Colonic mucosa (tissue), 4 donors: ENCODE data around the gene HOXB3. TPM values are rescaled to one million over a fixed set of nuclear protein-coding genes. Genes with fewer than 3 reads are reported as not detected.
A peak's percentile ranks its signal among the peaks of the same experiment; 100 is the strongest.

ENCODE experiments used
- DNase-seq: peaks from one replicate; pipeline ENCODE4 v3.0.0-alpha.2; 2020
- H3K27ac ChIP-seq: fragments of 200-600 bp; one replicate; pipeline ENCODE4 v1.8.0; 2021
- H3K27me3 ChIP-seq: fragments of 200-600 bp; one replicate; pipeline ENCODE4 v1.8.0; 2021
- H3K36me3 ChIP-seq: fragments of 200-600 bp; one replicate; pipeline ENCODE4 v1.8.0; 2021
- H3K4me1 ChIP-seq: fragments of 200-600 bp; one replicate; pipeline ENCODE4 v1.8.0; 2021; ENCODE audit warnings: mild to moderate bottlenecking
- H3K4me3 ChIP-seq: fragments of 200-600 bp; one replicate; pipeline ENCODE4 v1.8.0; 2021
- H3K9ac ChIP-seq, 2 donors: one replicate each; pipeline ENCODE4 v1.7.0; 2013; ENCODE audit warnings: control low read depth in 2 of 2, low read depth in 2 of 2, low read length in 2 of 2
- H3K9me3 ChIP-seq: fragments of 200-600 bp; one replicate; pipeline ENCODE4 v1.8.0; 2021
- CTCF ChIP-seq: fragments of 200-600 bp; IDR thresholded peaks from one replicate; pipeline ENCODE4 v1.8.0; 2022; ENCODE audit warnings: antibody characterized with exemption, mild to moderate bottlenecking
- intact Hi-C: fragments of 100-400 bp; cut with DNase I; formaldehyde crosslinking; loops from one replicate; pipeline ENCODE4 v1.14.1; 2022
- total RNA-seq, 2 donors: library from RNA; stranded (reverse); fragmentation: NEBNext Ultra II Directional in 1 of 2; extraction: Animal tissue kit (Norgen Biotek cat#: 25700) in 1 of 2; gene quantifications; one replicate each; pipeline ENCODE4 v1.2.1, GENCODE V29; 2021
- donor health status: healthy.
- donor health status: DM: no; HTN: no; CAD: no.
- donor health status: DM: no; HTN: no; CAD: no.

Gene HOXB3
- total RNA-seq, 2 donors from 2014 or later = 17.4 to 31.8 TPM

GRCh38 chr17:48549914-48550501 is 40.0 kb downstream of the HOXB3 start:
- Histone ChIP-seq H3K27me3 (no peaks in the 10 kb centered on the region), H3K4me1 (peaks cover 7% of the 10 kb centered on the region), H3K4me3 (no peak overlapping the region), H3K9me3 (no peaks in the 10 kb centered on the region), H3K27ac (no peak overlapping the region), H3K9ac (peak overlapping the region in 1 of 2 donors; percentile 15), H3K36me3 (no peaks in the 10 kb centered on the region)
- intact Hi-C loops = no loop called here
- no peak for TF ChIP-seq CTCF
- no peak for DNase-seq

- no peak for TF ChIP-seq CTCF
- H3K9me3 ChIP-seq = no peaks in the 10 kb centered on the region
- H3K4me3 ChIP-seq = no peak overlapping the region
- H3K27me3 ChIP-seq = no peaks in the 10 kb centered on the region
- DNase-seq = no peak
- peak overlapping the region; percentile 13 for H3K27ac ChIP-seq
- intact Hi-C loops = no loop called here
- H3K4me1 ChIP-seq = peaks cover 7% of the 10 kb centered on the region
- no peak overlapping the region for H3K9ac ChIP-seq
- no peaks in the 10 kb centered on the region for H3K36me3 ChIP-seq
Measured at GRCh38 chr17:48549281-48549630, 40.8 kb downstream of the HOXB3 start.

GRCh38 chr17:48548523-48549280 is 41.3 kb downstream of the HOXB3 start:
- TF ChIP-seq CTCF = no peak
- H3K4me3 ChIP-seq = no peak overlapping the region
- no peaks in the 10 kb centered on the region for H3K9me3 ChIP-seq
- peaks cover 7% of the 10 kb centered on the region for H3K4me1 ChIP-seq
- no peaks in the 10 kb centered on the region for H3K36me3 ChIP-seq
- H3K27me3 ChIP-seq = no peaks in the 10 kb centered on the region
- intact Hi-C loops = no loop called here
- no peak for DNase-seq
- peak overlapping the region; percentile 13 for H3K27ac ChIP-seq
- H3K9ac ChIP-seq = no peak overlapping the region

- Histone ChIP-seq H3K27ac (peak overlapping the region; percentile 87), H3K27me3 (no peaks in the 10 kb centered on the region), H3K9ac (peak overlapping the region; percentile 15 to 46), H3K4me3 (peak overlapping the region; percentile 9), H3K36me3 (no peaks in the 10 kb centered on the region), H3K4me1 (peaks cover 7% of the 10 kb centered on the region), H3K9me3 (no peaks in the 10 kb centered on the region)
- no peak for DNase-seq
- intact Hi-C loops = no loop called here
- no peak for TF ChIP-seq CTCF
Measured at GRCh38 chr17:48547808-48548522, 42.1 kb downstream of the HOXB3 start.

- H3K4me1 ChIP-seq = peaks cover 7% of the 10 kb centered on the region
- H3K9ac ChIP-seq = peak overlapping the region; percentile 15 to 52
Measured at GRCh38 chr17:48546924-48547807, 42.9 kb downstream of the HOXB3 start.

More at GRCh38 chr17:48546924-48547807, 42.9 kb downstream of the HOXB3 start:
- no peak for TF ChIP-seq CTCF
- intact Hi-C loops = no loop called here
- DNase-seq = peak; percentile 61
- H3K27ac ChIP-seq = peak overlapping the region; percentile 87
- H3K27me3 ChIP-seq = no peaks in the 10 kb centered on the region
- peak overlapping the region; percentile 9 for H3K4me3 ChIP-seq
- H3K9me3 ChIP-seq = no peaks in the 10 kb centered on the region
- no peaks in the 10 kb centered on the region for H3K36me3 ChIP-seq
